ENCODE measurements around the gene ANKRD40.
A peak's percentile ranks its signal among the peaks of the same experiment; 100 is the strongest.
"Not testable (repeated sequence)": the region's sequence is repeated elsewhere in the genome, so short reads cannot be mapped to it uniquely, and the experiment has no call there.

Gene ANKRD40

DNA sequence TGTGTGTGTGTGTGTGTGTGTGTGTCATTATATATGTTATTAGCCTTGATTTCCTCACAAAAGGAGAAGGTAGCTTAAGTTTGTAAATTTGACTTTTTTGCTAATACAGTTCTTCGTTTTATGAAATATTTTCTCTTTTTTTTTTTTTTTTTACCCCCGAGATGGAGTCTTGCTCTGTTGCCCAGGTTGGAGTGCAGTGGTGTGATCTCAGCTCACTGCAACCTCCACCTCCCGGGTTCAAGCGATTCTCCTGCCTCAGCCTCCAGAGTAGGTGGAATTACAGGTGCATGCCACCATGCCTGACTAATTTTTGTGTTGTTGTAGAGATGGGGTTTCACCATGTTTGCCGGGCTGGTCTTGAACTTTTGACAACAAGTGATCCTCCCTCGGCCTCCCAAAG, 16.9 kb upstream of the ANKRD40 start:
- not testable (repeated sequence) for H3K9ac ChIP-seq (ENCODE audit: low read length)

DNA sequence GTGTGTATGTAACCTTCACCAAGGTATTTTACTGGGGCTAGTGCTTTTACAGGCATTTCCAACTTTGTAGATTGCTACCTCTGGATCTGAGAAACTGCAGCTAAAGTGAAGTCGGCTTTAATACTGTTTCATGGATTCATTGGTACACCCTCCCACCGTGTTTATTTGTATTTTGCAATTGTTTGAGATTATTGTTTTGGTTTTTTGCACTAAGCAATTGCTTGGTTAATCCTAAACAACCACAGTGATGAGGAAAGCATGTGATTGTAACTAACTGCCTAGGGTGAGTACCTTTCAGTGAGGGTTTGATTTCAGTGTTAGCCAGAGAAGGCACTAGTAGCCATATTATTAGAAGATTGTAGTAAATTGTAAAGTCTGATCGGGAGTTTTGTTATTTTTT, 15.0 kb upstream of the ANKRD40 start:
- Histone ChIP-seq H3K4me3 (ENCODE audit: low read length) (no peak overlapping the region), H3K9ac (ENCODE audit: low read length) (no peak overlapping the region), H3K27ac (ENCODE audit: low read depth, low read length) (no peak overlapping the region), H3K36me3 (ENCODE audit: control insufficient read depth, insufficient read depth, low read length) (no peaks in the 10 kb centered on the region), H3K4me1 (ENCODE audit: control insufficient read depth, insufficient read depth, low read length) (peaks cover 5% of the 10 kb centered on the region), H3K27me3 (ENCODE audit: control insufficient read depth, insufficient read depth, low read length) (no peaks in the 10 kb centered on the region)

More for the DNA sequence above, 16.9 kb upstream of the ANKRD40 start:
- not testable (repeated sequence) for H3K36me3 ChIP-seq (ENCODE audit: control insufficient read depth, insufficient read depth, low read length); H3K4me3 ChIP-seq (ENCODE audit: low read length); H3K4me1 ChIP-seq (ENCODE audit: control insufficient read depth, insufficient read depth, low read length); H3K27ac ChIP-seq (ENCODE audit: low read depth, low read length); H3K27me3 ChIP-seq (ENCODE audit: control insufficient read depth, insufficient read depth, low read length)

DNA sequence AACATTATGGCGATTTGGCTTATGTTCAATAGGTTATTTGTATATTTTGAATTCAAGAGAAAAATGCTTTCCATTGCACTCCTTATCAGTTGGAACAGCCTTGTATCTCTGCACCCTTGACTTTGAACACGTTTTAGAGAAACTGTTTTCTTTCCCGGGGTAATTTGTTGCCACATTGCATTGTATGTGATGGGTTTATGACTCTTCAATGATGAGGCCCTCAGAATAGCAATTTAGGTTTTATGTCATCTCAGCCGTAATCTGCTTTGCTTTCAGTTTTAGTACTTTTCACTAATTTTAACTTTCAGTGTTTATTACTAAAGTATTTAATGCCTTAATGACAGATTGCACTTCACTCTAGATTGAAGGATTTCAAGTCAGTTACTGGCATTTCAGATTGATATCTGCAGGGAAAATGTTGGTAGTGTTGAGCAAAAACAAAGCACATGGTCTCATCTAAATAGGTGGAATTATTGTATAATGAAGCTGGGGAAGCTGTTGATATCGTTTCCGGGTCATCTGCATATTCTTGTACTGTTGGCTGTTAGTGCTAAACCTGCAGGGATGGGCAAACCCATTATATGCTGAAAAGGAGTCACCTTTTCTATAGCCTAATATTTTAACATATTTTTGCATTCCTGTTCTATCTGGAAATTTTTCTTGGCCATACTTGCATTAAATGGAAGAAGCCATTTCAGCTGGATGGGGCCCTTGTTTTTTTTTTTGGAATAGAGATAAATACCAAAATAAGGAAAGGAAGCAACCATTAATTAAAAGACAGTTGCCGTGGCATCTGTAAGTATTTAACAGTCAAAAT, 13.7 kb upstream of the ANKRD40 start:
- Histone ChIP-seq H3K4me3 (ENCODE audit: low read length) (peak overlapping the region; percentile 96), H3K27me3 (ENCODE audit: control insufficient read depth, insufficient read depth, low read length) (no peaks in the 10 kb centered on the region), H3K36me3 (ENCODE audit: control insufficient read depth, insufficient read depth, low read length) (no peaks in the 10 kb centered on the region), H3K9ac (ENCODE audit: low read length) (no peak overlapping the region), H3K27ac (ENCODE audit: low read depth, low read length) (no peak overlapping the region), H3K4me1 (ENCODE audit: control insufficient read depth, insufficient read depth, low read length) (peaks cover 5% of the 10 kb centered on the region)

DNA sequence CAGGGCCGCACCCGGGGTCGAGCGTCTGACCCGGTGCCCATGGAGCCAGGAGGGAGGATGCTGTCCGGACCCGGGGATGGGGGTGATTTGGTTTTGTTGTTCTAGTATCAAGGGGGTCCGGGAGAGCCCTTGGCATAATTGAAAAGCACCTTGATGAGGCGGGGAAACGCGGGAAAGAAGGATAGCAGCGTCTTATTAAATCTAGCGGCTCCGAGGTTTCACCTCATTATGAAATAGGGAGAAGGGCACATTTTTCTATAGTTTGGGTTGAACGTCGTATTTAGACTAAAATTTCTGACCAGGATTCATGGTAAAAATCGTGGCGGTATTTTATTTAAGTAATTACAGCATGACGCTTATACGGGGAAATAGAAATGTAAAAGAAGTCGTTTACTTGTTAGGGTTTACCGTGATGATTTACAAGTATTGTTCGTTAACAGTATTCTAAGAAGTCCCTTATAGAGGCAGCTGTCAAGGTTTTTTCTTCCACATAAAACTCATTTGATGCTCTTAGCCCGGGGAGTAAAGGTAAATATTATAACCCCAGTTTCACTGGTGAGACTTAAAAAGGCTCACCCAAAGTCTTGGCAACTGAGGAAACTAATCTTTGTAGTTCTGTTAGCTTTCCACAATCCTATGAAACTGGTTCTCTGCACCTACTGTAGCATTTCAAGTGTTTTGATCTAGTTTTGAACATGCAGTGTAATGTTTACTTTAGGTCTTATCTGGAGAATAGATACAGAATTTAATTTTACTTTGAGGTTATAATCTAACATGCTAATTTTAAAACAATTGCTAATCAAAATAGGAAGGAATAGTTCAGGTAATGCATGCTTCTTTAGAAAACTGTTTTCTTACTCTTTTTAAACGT, 12.4 kb upstream of the ANKRD40 start:
- H3K27me3 ChIP-seq (ENCODE audit: control insufficient read depth, insufficient read depth, low read length): no peaks in the 10 kb centered on the region
- no peaks in the 10 kb centered on the region for H3K36me3 ChIP-seq (ENCODE audit: control insufficient read depth, insufficient read depth, low read length)
- H3K9ac ChIP-seq (ENCODE audit: low read length): peak overlapping the region; percentile 97
- H3K4me3 ChIP-seq (ENCODE audit: low read length): peak overlapping the region; percentile 96
- peaks cover 5% of the 10 kb centered on the region for H3K4me1 ChIP-seq (ENCODE audit: control insufficient read depth, insufficient read depth, low read length)
- H3K27ac ChIP-seq (ENCODE audit: low read depth, low read length): peak overlapping the region; percentile 99

DNA sequence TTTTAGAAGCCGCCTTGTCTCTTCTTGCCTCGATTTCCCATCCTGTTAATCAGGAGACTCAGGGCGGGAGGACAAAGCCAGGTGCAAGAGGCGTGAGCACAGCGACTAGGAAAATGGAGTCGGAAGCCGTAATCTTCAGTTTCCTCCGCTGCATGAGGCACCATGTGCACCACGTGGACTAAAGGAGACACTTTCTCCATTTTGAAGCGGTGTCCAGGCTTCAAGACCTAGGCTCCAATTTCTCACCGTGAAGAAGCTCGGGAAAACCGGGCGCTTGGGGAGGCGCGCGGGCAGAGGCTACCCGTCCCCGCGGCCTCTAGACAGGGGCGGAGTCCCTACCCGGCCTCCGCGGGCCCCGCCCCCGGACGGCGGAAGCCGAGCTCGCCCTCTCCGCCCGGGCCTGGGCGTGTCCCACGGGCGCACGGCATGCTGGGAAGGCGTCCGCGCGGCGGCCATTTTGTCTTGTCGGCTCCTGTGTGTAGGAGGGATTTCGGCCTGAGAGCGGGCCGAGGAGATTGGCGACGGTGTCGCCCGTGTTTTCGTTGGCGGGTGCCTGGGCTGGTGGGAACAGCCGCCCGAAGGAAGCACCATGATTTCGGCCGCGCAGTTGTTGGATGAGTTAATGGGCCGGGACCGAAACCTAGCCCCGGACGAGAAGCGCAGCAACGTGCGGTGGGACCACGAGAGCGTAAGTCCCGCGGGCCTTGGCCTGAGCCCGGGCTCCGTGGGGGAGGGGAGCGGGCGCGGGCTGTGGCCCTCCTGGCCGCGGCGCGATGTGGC, 11.6 kb upstream of the ANKRD40 start, which contains the start of gene LUC7L3:
TSS of gene LUC7L3 (plus strand) at position 460 of the 780 bp plus-strand sequence. CDS start at position 590, 130 bp downstream.
- Histone ChIP-seq H3K4me3 (ENCODE audit: low read length) (peak within 1 kb of the TSS; percentile 96), H3K4me1 (ENCODE audit: control insufficient read depth, insufficient read depth, low read length) (peaks cover 5% of the 10 kb centered on the region), H3K27me3 (ENCODE audit: control insufficient read depth, insufficient read depth, low read length) (no peaks in the 10 kb centered on the region), H3K27ac (ENCODE audit: low read depth, low read length) (peak within 1 kb of the TSS; percentile 99), H3K9ac (ENCODE audit: low read length) (peak within 1 kb of the TSS; percentile 97), H3K36me3 (ENCODE audit: control insufficient read depth, insufficient read depth, low read length) (no peaks in the 10 kb centered on the region)

DNA sequence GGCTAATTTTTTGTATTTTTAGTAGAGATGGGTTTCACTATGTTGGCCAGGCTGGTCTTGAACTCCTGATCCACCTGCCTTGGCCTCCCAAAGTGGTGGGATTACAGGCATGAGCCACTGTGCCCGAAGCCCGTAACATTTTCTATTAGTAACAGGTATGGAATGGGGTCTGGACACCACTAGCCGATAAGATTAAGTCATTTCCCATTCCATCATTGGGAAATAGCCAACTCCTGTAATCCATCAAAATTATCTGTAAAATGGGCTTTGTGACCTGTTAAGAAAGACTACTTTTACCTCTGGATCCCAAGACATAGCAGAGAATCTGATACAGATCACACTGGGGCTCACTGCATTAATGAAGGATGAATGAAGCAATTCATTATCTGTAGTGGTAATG, 7.8 kb upstream of the ANKRD40 start:
- Histone ChIP-seq H3K36me3 (ENCODE audit: control insufficient read depth, insufficient read depth, low read length) (no peaks in the 10 kb centered on the region), H3K4me1 (ENCODE audit: control insufficient read depth, insufficient read depth, low read length) (no peaks in the 10 kb centered on the region), H3K27ac (ENCODE audit: low read depth, low read length) (no peak overlapping the region), H3K27me3 (ENCODE audit: control insufficient read depth, insufficient read depth, low read length) (no peaks in the 10 kb centered on the region), H3K4me3 (ENCODE audit: low read length) (no peak overlapping the region), H3K9ac (ENCODE audit: low read length) (no peak overlapping the region)

DNA sequence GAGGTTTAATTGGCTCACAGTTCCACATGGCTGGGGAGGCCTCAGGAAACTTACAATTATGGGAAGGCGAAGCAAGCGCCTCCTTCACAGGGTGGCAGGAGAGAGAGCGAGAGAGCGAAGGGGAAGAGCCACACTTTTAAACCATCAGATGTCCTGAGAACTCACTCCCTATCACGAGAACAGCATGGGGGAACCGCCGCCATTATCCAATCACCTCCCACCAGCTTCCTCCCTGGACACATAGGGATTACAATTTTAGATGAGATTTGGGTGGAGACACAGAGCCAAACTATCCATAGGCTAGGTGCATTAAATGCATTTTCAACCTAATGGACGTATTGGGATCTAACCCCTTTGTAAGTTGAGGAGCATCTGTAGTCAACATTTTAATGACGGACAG, 4.9 kb upstream of the ANKRD40 start:
- Histone ChIP-seq H3K9ac (ENCODE audit: low read length) (no peak overlapping the region), H3K4me1 (ENCODE audit: control insufficient read depth, insufficient read depth, low read length) (peaks cover 12% of the 10 kb centered on the region), H3K27me3 (ENCODE audit: control insufficient read depth, insufficient read depth, low read length) (no peaks in the 10 kb centered on the region), H3K36me3 (ENCODE audit: control insufficient read depth, insufficient read depth, low read length) (no peaks in the 10 kb centered on the region), H3K27ac (ENCODE audit: low read depth, low read length) (no peak overlapping the region), H3K4me3 (ENCODE audit: low read length) (no peak overlapping the region)

DNA sequence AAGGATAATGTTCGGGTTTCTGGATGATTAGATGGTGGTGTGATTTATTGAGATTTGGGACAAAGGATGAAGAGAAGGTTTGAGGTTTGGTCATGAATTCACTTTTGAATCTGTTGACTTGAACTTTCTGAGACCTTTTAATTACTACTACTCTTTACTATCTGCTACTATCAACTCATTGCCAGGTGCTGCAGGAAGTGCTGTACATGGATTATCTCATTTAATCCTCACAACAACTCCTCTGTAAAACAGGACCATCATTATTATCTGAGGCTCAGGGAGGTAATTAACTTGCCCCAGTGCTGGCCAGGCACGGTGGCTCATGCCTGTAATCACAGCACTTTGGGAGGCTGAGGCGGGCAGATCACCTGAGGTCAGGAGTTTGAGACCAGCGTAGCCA, 2.9 kb upstream of the ANKRD40 start:
- no peak overlapping the region for H3K27ac ChIP-seq (ENCODE audit: low read depth, low read length)
- no peak overlapping the region for H3K4me3 ChIP-seq (ENCODE audit: low read length)
- no peaks in the 10 kb centered on the region for H3K36me3 ChIP-seq (ENCODE audit: control insufficient read depth, insufficient read depth, low read length)
- H3K9ac ChIP-seq (ENCODE audit: low read length): no peak overlapping the region
- H3K27me3 ChIP-seq (ENCODE audit: control insufficient read depth, insufficient read depth, low read length): no peaks in the 10 kb centered on the region
- peaks cover 12% of the 10 kb centered on the region for H3K4me1 ChIP-seq (ENCODE audit: control insufficient read depth, insufficient read depth, low read length)

DNA sequence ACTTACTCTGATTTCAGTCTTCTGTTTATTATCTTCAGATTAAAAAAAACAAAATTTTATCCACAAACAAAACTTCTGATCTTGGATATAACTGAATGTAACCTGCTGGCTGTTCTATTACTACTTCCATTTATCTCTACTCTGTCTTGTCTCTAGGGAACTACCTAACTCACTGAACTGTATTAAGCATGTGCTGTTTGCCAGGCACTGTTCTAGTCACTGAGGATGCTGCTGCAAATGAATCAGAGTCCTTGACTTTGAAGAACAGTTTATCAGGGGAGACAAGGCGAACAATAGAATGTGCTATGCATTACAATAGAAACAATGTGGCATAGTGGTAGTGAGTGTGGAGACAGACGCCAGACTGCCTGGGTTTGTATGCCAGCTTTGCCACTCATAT, 2.3 kb upstream of the ANKRD40 start:
- no peaks in the 10 kb centered on the region for H3K27me3 ChIP-seq (ENCODE audit: control insufficient read depth, insufficient read depth, low read length)
- H3K4me1 ChIP-seq (ENCODE audit: control insufficient read depth, insufficient read depth, low read length): peaks cover 12% of the 10 kb centered on the region
- no peak overlapping the region for H3K9ac ChIP-seq (ENCODE audit: low read length)
- no peak overlapping the region for H3K4me3 ChIP-seq (ENCODE audit: low read length)
- no peaks in the 10 kb centered on the region for H3K36me3 ChIP-seq (ENCODE audit: control insufficient read depth, insufficient read depth, low read length)
- peak overlapping the region; percentile 30 for H3K27ac ChIP-seq (ENCODE audit: low read depth, low read length)

DNA sequence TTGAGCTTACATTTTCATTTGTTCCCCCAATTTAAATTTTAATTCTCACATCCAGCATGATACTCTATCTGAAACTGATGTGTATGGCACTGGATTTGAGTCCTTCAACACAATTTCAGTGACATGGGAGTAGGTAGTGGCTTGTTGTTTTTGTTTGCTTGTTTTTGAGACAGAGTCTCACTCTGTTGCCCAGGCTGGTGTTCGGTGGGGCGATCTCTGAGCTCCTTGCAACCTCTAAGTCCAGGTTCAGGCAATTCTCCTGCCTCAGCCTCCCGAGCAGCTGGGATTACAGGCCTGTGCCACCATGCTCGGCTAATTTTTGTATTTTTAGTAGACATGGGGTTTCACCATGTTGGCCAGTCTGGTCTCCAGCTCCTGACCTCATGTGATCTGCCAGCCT, 1.3 kb upstream of the ANKRD40 start:
- Histone ChIP-seq H3K27ac (ENCODE audit: low read depth, low read length) (peak overlapping the region; percentile 94), H3K4me1 (ENCODE audit: control insufficient read depth, insufficient read depth, low read length) (peaks cover 12% of the 10 kb centered on the region), H3K4me3 (ENCODE audit: low read length) (peak overlapping the region; percentile 94)
- not testable (repeated sequence) for H3K9ac ChIP-seq (ENCODE audit: low read length); H3K36me3 ChIP-seq (ENCODE audit: control insufficient read depth, insufficient read depth, low read length); H3K27me3 ChIP-seq (ENCODE audit: control insufficient read depth, insufficient read depth, low read length)

DNA sequence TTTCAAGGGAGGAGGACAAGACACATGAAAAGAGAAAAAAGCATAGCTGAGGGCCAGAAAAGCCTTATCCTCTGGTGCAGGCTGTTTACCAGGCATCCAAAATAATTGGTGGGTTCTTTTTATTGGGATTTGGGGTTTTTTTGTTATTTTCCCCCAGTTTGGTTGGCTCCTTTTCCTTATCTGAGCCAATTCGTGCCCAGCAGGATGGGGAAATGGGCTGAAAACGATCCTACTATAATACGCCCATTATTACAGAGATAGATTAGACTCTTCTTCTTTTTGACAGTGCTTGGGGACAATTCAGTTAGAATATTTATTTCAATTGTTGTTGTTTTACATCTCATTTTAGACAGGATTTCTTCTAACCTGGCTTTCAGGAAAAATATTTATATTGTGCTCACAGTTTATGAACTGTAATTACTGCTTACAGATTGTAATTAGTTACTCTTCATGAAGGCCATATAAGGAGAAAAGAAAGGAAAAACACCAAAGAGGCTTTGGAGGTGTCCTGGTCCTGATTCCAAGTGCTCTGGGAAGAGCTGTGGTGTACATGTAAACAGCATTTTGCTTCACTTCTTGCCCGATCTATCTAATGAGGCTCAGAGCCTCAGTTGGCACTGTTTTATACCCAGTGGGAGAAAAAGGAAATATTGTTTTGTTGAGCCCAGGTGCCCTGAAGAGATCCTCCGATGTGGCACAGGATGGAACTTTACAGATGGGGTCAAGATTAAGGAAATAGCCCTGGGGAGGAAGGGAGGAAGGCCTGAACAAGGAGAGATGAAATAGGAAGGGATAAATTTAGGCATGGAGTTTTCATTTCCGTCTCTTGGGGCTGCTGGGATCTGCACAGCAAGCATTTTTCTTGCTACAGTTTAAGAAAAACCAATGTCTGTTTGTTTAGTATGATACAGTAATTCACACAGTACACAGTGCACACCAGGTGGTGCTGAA, 611 bp upstream of the ANKRD40 start:
- Histone ChIP-seq H3K36me3 (ENCODE audit: control insufficient read depth, insufficient read depth, low read length) (no peaks in the 10 kb centered on the region), H3K4me1 (ENCODE audit: control insufficient read depth, insufficient read depth, low read length) (peaks cover 12% of the 10 kb centered on the region), H3K9ac (ENCODE audit: low read length) (peak overlapping the region; percentile 63), H3K27me3 (ENCODE audit: control insufficient read depth, insufficient read depth, low read length) (no peaks in the 10 kb centered on the region), H3K4me3 (ENCODE audit: low read length) (peak overlapping the region; percentile 94), H3K27ac (ENCODE audit: low read depth, low read length) (peak overlapping the region; percentile 94)
